Right atrium auricular region (tissue), 2 donors: ENCODE measurements around the gene ADPRHL1. TPM values are rescaled to one million over a fixed set of nuclear protein-coding genes. Genes with fewer than 3 reads are reported as not detected.
A peak's percentile ranks its signal among the peaks of the same experiment; 100 is the strongest.

ENCODE experiments used
- DNase-seq: peaks from one replicate; pipeline ENCODE4 v3.0.0-alpha.2; 2019; ENCODE audit warnings: low spot score
- H3K27ac ChIP-seq, 2 donors: fragments of 200-600 bp; sonication (generic); 1 replicate in 1 of 2; 2 replicates in 1 of 2; pipeline ENCODE4 v1.5.1; 2016 to 2019
- H3K27me3 ChIP-seq, 2 donors: fragments of 200-600 bp; sonication (generic); one replicate each; pipeline versions ENCODE4 v1.5.1 to v1.6.0; 2017 to 2019
- H3K36me3 ChIP-seq: fragments of 200-600 bp; sonication (generic); one replicate; pipeline ENCODE4 v1.5.1; 2016
- H3K4me1 ChIP-seq, 2 donors: fragments of 200-600 bp; sonication (generic); one replicate each; pipeline versions ENCODE4 v1.5.1 to v1.6.0; 2017 to 2019
- H3K4me3 ChIP-seq, 2 donors: fragments of 200-600 bp; sonication (generic); 1 replicate in 1 of 2; 2 replicates in 1 of 2; pipeline ENCODE4 v1.5.1; 2017 to 2019; ENCODE audit warnings: mild to moderate bottlenecking in 1 of 2, moderate library complexity in 1 of 2
- H3K9me3 ChIP-seq, 2 donors: fragments of 200-600 bp; sonication (generic); one replicate each; pipeline ENCODE4 v1.5.1; 2019
- total RNA-seq, 2 donors: library from RNA; depleted of rRNA; stranded (reverse); fragments of >200 nt; gene quantifications; one replicate each; pipeline ENCODE4 v1.1.0, GENCODE V29; 2016
- TF ChIP-seq, protein P1 (sequence below), 2 donors: fragments of 200-600 bp; sonication (generic); IDR thresholded peaks; one replicate each; pipeline ENCODE4 v1.5.1; 2019; ENCODE audit warnings: antibody characterized with exemption in 2 of 2

ADPRHL1 gene
- total RNA-seq, 2 donors from 2014 or later = 222 to 329 TPM

DNA sequence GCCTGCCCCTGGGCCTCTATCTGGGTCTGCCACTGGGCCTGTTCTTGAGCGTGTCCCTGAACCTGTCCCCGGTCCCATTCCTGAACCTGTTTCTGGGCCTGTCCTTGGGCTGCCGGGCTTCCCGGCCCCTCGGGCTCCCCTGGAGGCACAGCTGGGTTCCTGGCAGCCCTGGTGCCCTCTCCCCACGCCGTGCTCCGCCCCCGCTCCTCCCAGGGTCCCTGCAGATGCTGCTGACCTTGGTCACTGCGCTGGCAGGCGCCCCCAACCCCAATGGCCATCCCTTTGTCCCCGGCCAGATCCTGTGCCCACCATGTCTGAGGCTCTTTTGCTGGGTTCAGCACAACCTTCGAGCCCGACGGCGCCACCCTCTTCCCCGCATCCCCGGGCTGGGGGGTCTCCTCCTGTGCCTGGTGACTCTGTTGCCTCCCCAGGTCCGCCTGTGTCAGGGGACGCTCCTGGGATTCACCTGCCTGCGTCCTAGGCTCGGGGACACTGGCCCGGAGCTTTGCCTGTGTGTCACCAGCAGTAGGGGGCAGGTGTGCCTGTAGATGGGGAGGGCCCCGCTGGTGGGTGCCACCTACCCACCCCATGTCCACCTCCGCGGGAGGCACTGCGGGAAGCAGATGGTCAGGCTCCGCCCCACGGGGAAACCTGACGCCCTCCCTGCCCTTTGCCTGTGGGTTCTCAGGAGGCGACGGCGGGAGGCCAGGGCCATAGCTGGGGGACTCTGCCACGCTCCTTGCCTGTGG, 48.4 kb downstream of the ADPRHL1 start:
- Histone ChIP-seq H3K36me3 (no peaks in the 10 kb centered on the region), H3K4me1 (peaks cover 0 to 58% of the 10 kb centered on the region in 2 donors), H3K27ac (peak overlapping the region; percentile 94 to 99), H3K9me3 (no peaks in the 10 kb centered on the region), H3K27me3 (no peaks in the 10 kb centered on the region), H3K4me3 (no peak overlapping the region)
- no peak for DNase-seq
- TF ChIP-seq, protein P1, sequence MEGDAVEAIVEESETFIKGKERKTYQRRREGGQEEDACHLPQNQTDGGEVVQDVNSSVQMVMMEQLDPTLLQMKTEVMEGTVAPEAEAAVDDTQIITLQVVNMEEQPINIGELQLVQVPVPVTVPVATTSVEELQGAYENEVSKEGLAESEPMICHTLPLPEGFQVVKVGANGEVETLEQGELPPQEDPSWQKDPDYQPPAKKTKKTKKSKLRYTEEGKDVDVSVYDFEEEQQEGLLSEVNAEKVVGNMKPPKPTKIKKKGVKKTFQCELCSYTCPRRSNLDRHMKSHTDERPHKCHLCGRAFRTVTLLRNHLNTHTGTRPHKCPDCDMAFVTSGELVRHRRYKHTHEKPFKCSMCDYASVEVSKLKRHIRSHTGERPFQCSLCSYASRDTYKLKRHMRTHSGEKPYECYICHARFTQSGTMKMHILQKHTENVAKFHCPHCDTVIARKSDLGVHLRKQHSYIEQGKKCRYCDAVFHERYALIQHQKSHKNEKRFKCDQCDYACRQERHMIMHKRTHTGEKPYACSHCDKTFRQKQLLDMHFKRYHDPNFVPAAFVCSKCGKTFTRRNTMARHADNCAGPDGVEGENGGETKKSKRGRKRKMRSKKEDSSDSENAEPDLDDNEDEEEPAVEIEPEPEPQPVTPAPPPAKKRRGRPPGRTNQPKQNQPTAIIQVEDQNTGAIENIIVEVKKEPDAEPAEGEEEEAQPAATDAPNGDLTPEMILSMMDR (IDR thresholded peaks at IDR 0.05) = no peak

GRCh38 chr13:113404366-113404722, 48.9 kb downstream of the ADPRHL1 start:
- H3K27ac ChIP-seq = peak overlapping the region; percentile 94 to 99
- DNase-seq = no peak
- H3K36me3 ChIP-seq = no peaks in the 10 kb centered on the region
- H3K4me3 ChIP-seq = no peak overlapping the region
- TF ChIP-seq, protein P1 (IDR thresholded peaks at IDR 0.05) = no peak
- peaks cover 0 to 57% of the 10 kb centered on the region in 2 donors for H3K4me1 ChIP-seq
- no peaks in the 10 kb centered on the region for H3K27me3 ChIP-seq
- no peaks in the 10 kb centered on the region for H3K9me3 ChIP-seq

GRCh38 chr13:113403255-113404104, 49.8 kb downstream of the ADPRHL1 start:
- DNase-seq = no peak
- TF ChIP-seq, protein P1 (IDR thresholded peaks at IDR 0.05) = no peak
- Histone ChIP-seq H3K9me3 (no peaks in the 10 kb centered on the region), H3K4me1 (peaks cover 0 to 64% of the 10 kb centered on the region in 2 donors), H3K27me3 (no peaks in the 10 kb centered on the region), H3K27ac (peak overlapping the region; percentile 94 to 99), H3K4me3 (no peak overlapping the region), H3K36me3 (no peaks in the 10 kb centered on the region)

GRCh38 chr13:113402471-113403254, 50.6 kb downstream of the ADPRHL1 start:
- TF ChIP-seq, protein P1 (IDR thresholded peaks at IDR 0.05) = no peak
- H3K9me3 ChIP-seq = no peaks in the 10 kb centered on the region
- H3K27me3 ChIP-seq = no peaks in the 10 kb centered on the region
- H3K4me1 ChIP-seq = peaks cover 0 to 63% of the 10 kb centered on the region in 2 donors
- H3K36me3 ChIP-seq = no peaks in the 10 kb centered on the region
- peak overlapping the region; percentile 94 to 99 for H3K27ac ChIP-seq
- DNase-seq = no peak
- no peak overlapping the region for H3K4me3 ChIP-seq

GRCh38 chr13:113401452-113402415, 51.6 kb downstream of the ADPRHL1 start:
- peaks cover 0 to 58% of the 10 kb centered on the region in 2 donors for H3K4me1 ChIP-seq

More at GRCh38 chr13:113401452-113402415, 51.6 kb downstream of the ADPRHL1 start:
- H3K4me3 ChIP-seq = peak overlapping the region in 1 of 2 donors; percentile 3
- DNase-seq = no peak
- H3K36me3 ChIP-seq = no peaks in the 10 kb centered on the region
- no peaks in the 10 kb centered on the region for H3K9me3 ChIP-seq
- H3K27me3 ChIP-seq = no peaks in the 10 kb centered on the region
- TF ChIP-seq, protein P1 (IDR thresholded peaks at IDR 0.05) = no peak
- H3K27ac ChIP-seq = peak overlapping the region; percentile 94 to 99
